Liver (tissue), 9 donors: Measurements from ENCODE around the gene ALDH6A1. TPM values are rescaled to one million over a fixed set of nuclear protein-coding genes. Genes with fewer than 3 reads are reported as not detected.

ENCODE experiments used
- DNase-seq: peaks from one replicate; pipeline ENCODE4 v3.0.0-alpha.2; 2017; ENCODE audit warnings: low spot score
- H3K27ac ChIP-seq, 2 donors: one replicate each; pipeline ENCODE4 v1.7.0; 2013; ENCODE audit warnings: inconsistent platforms in 2 of 2, low read length in 2 of 2, control low read depth in 1 of 2, low read depth in 1 of 2, mild to moderate bottlenecking in 1 of 2
- H3K27me3 ChIP-seq, 4 donors: one replicate each; pipeline versions ENCODE4 v1.6.1 to v1.7.0; 2013; ENCODE audit warnings: low read length in 3 of 4, inconsistent platforms in 1 of 4, mild to moderate bottlenecking in 1 of 4, moderate library complexity in 1 of 4; ENCODE audit not compliant: control insufficient read depth in 4 of 4, insufficient read depth in 4 of 4
- H3K36me3 ChIP-seq, 4 donors: one replicate each; pipeline versions ENCODE4 v1.6.1 to v1.7.0; 2013; ENCODE audit warnings: low read length in 3 of 4, mild to moderate bottlenecking in 3 of 4, low read depth in 1 of 4, moderate library complexity in 1 of 4; ENCODE audit not compliant: control insufficient read depth in 4 of 4, insufficient read depth in 3 of 4
- H3K4me1 ChIP-seq, 4 donors: one replicate each; pipeline versions ENCODE4 v1.6.1 to v1.7.0; 2013; ENCODE audit warnings: low read length in 3 of 4, mild to moderate bottlenecking in 3 of 4, moderate library complexity in 1 of 4; ENCODE audit not compliant: control insufficient read depth in 4 of 4, insufficient read depth in 4 of 4
- H3K4me3 ChIP-seq, 3 donors: one replicate each; pipeline versions ENCODE4 v1.6.1 to v1.7.0; 2013; ENCODE audit warnings: low read length in 3 of 3, control low read depth in 1 of 3, low read depth in 1 of 3, mild to moderate bottlenecking in 1 of 3
- H3K9ac ChIP-seq, 2 donors: one replicate each; pipeline ENCODE4 v1.7.0; 2013; ENCODE audit warnings: low read length in 2 of 2, mild to moderate bottlenecking in 2 of 2, moderate library complexity in 2 of 2, control low read depth in 1 of 2, low read depth in 1 of 2
- H3K9me3 ChIP-seq, 4 donors: one replicate each; pipeline versions ENCODE4 v1.6.1 to v1.7.0; 2013; ENCODE audit warnings: low read length in 3 of 4; ENCODE audit not compliant: control insufficient read depth in 4 of 4
- EGR1 ChIP-seq, 2 donors: IDR thresholded peaks; 2 replicates each; pipeline ENCODE4 v1.6.1; 2016 to 2018; ENCODE audit warnings: antibody characterized with exemption in 2 of 2, low read depth in 2 of 2
- FOXA1 ChIP-seq: IDR thresholded peaks from 2 replicates; pipeline ENCODE4 v1.6.1; 2016; ENCODE audit warnings: antibody characterized with exemption
- FOXA2 ChIP-seq: IDR thresholded peaks from 2 replicates; pipeline ENCODE4 v1.6.1; 2016; ENCODE audit warnings: antibody characterized with exemption
- HNF4A ChIP-seq, 2 donors: conservative IDR thresholded peaks; 2 replicates each; pipeline ENCODE4 v1.6.1; 2016; ENCODE audit warnings: antibody characterized with exemption in 2 of 2, mild to moderate bottlenecking in 2 of 2
- HNF4G ChIP-seq: IDR thresholded peaks from 2 replicates; pipeline ENCODE4 v1.6.1; 2016; ENCODE audit warnings: antibody characterized with exemption
- JUND ChIP-seq, 2 donors: IDR thresholded peaks; 2 replicates each; pipeline ENCODE4 v1.6.1; 2016; ENCODE audit warnings: antibody characterized with exemption in 2 of 2
- NR2F2 ChIP-seq: IDR thresholded peaks from 2 replicates; pipeline ENCODE4 v1.6.1; 2016; ENCODE audit warnings: antibody characterized with exemption
- RXRA ChIP-seq, 2 donors: IDR thresholded peaks; 2 replicates each; pipeline ENCODE4 v1.6.1; 2017 to 2018; ENCODE audit warnings: antibody characterized with exemption in 2 of 2, mild to moderate bottlenecking in 1 of 2
- SP1 ChIP-seq: IDR thresholded peaks from 2 replicates; pipeline ENCODE4 v1.6.1; 2018; ENCODE audit warnings: antibody characterized with exemption, mild to moderate bottlenecking
- TAF1 ChIP-seq: conservative IDR thresholded peaks from 2 replicates; pipeline ENCODE4 v1.6.1; 2016; ENCODE audit warnings: antibody characterized with exemption, mild to moderate bottlenecking
- YY1 ChIP-seq: IDR thresholded peaks from 2 replicates; pipeline ENCODE4 v1.6.1; 2016; ENCODE audit warnings: antibody characterized with exemption, mild to moderate bottlenecking
- WGBS: extraction: QIAGEN DNeasy Blood & Tissue Kit; methylation state at CpG from one replicate; pipeline ENCODE4 v1.1.7; 2013; 5-methylcytosine and 5-hydroxymethylcytosine counted together
- polyA plus RNA-seq, 2 donors: library from polyadenylated mRNA; stranded (reverse) in 1 of 2; unstranded in 1 of 2; fragments of 200-250 nt in 1 of 2; fragments of >200 nt in 1 of 2; fragmentation: Nextera tagmentation in 1 of 2; extraction: Ambion mirVana in 1 of 2; gene quantifications; one replicate each; pipeline versions ENCODE4 v1.2.1 to v1.2.3, GENCODE V29; 2013 to 2015
- total RNA-seq, 2 donors: library from RNA; depleted of rRNA; stranded (reverse); fragments of >200 nt; gene quantifications; one replicate each; pipeline ENCODE4 v1.2.3, GENCODE V29; 2014
- TF ChIP-seq, protein P1 (sequence below): fragments of 150-350 bp; IDR thresholded peaks from 2 replicates; pipeline ENCODE4 v1.5.1; 2017; ENCODE audit warnings: improper control_type of control experiment, low read depth, low read length; ENCODE audit not compliant: missing input control
- TF ChIP-seq, protein P2 (sequence below): IDR thresholded peaks from 2 replicates; pipeline ENCODE4 v1.6.1; 2016; ENCODE audit warnings: antibody characterized with exemption
- donor health status: healthy.
- donor health status: healthy.
- donor health status: healthy.
- donor health status: healthy.
- donor health status: healthy.

ALDH6A1 gene
- total and polyA plus RNA-seq, 4 donors: 114 to 183 (median 155) TPM

DNA sequence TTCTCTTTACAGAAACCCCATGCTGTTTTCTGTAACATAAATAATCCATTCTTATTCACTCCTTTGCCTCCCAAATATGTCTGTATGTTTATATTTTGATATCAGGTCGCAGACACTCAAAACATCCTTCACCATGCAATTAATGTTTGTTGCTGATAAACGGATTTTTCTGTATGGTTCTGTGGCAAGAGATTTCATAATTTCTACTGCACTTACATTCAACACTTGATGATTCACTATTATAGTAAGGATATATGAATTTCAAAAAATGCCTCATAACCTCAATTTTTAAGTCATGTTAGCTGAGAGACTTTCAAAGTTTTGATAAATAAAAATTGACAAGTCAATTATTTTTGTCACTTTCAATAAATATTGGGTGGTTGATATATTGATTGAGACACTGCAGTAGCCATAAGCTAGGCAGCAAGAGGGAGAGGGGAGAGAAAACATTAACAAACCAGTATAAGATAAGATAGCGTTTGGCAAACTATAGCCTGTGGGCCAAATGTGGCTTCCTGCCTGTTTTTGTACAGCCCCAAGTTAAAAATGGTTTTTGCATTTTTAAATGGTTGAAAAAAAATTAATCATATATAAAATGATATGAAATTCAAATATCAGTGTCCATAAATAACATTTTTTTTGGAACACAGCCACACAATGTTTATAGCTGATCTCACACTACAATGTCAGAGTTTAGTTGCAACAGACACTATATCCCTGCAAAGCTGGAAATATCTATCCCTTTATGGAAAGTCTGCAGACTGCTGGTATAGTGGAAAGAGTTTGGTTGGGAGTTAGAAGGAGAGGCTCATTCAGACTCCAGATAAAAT is 18.3 kb downstream of the ALDH6A1 start:
- Histone ChIP-seq H3K36me3 (peaks cover 4 to 61% (median 48%) of the 10 kb centered on the region in 4 donors), H3K4me1 (peaks cover 0 to 5% (median 3%) of the 10 kb centered on the region in 4 donors), H3K27ac (no peak overlapping the region), H3K27me3 (no peaks in the 10 kb centered on the region), H3K4me3 (no peak overlapping the region), H3K9ac (no peak overlapping the region), H3K9me3 (no peaks in the 10 kb centered on the region)
- WGBS: 66% methylated on average over 3 of the region's 3 CpGs
- no peak for DNase-seq
- TF ChIP-seq TAF1 (no peak), YY1 (no peak), FOXA1 (no peak), JUND (IDR thresholded peaks at IDR 0.05) (no peak), NR2F2 (no peak), SP1 (no peak), RXRA (IDR thresholded peaks at IDR 0.05) (no peak), EGR1 (IDR thresholded peaks at IDR 0.05; ENCODE audit: low read depth in 2 of 2) (no peak), FOXA2 (no peak), HNF4A (conservative IDR thresholded peaks at IDR 0.05) (no peak)
- TF ChIP-seq, protein P1, sequence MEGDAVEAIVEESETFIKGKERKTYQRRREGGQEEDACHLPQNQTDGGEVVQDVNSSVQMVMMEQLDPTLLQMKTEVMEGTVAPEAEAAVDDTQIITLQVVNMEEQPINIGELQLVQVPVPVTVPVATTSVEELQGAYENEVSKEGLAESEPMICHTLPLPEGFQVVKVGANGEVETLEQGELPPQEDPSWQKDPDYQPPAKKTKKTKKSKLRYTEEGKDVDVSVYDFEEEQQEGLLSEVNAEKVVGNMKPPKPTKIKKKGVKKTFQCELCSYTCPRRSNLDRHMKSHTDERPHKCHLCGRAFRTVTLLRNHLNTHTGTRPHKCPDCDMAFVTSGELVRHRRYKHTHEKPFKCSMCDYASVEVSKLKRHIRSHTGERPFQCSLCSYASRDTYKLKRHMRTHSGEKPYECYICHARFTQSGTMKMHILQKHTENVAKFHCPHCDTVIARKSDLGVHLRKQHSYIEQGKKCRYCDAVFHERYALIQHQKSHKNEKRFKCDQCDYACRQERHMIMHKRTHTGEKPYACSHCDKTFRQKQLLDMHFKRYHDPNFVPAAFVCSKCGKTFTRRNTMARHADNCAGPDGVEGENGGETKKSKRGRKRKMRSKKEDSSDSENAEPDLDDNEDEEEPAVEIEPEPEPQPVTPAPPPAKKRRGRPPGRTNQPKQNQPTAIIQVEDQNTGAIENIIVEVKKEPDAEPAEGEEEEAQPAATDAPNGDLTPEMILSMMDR: no peak
- TF ChIP-seq, protein P2, sequence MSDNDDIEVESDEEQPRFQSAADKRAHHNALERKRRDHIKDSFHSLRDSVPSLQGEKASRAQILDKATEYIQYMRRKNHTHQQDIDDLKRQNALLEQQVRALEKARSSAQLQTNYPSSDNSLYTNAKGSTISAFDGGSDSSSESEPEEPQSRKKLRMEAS: no peak

DNA sequence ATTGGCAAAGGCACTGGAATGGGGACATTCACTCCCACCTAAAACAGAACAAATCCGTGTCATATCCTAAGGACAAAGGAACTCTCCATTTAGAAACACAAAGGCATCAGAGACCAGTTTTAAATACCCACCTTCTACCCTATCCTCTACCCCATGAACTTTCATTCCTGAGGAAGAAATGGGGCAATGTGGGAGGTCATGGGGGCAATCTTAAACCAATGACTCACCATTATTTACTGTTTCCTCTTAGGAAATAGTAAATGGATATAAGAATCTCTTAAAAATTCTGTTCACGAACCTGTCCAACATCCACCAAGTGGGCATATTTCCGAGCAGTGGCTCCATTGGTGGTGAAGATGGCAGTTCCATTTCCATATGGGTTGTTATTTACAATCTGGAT is 19.4 kb downstream of the ALDH6A1 start:
- H3K9ac ChIP-seq: no peak overlapping the region
- no peak for DNase-seq
- no peak overlapping the region for H3K4me3 ChIP-seq
- H3K27me3 ChIP-seq: no peaks in the 10 kb centered on the region
- TF ChIP-seq NR2F2: no peak
- H3K27ac ChIP-seq: no peak overlapping the region
- no peaks in the 10 kb centered on the region for H3K9me3 ChIP-seq
- 88% methylated on average over 3 of the region's 3 CpGs for WGBS
- H3K4me1 ChIP-seq: peaks cover 0 to 5% (median 3%) of the 10 kb centered on the region in 4 donors
- H3K36me3 ChIP-seq: peaks cover 7 to 61% (median 48%) of the 10 kb centered on the region in 4 donors

DNA sequence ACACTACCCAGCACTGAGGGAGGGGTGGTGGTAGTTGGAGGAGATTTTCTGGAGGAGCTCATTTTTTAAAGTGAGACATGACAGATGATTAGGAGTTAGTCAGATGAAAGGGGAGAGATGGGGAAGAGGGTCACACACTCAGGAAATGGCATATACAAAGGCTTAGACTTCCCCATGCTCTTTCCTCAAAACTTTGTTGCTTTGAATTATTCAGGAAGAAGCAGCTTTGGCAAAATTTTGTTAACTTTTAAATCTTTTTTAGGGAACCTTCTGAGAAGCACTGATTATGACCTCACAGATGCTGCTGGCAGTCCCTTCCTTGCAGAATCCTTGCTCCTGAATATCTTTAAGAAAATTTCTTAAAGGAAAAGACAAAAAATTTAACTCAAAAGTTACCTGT is 19.8 kb downstream of the ALDH6A1 start:
- H3K4me3 ChIP-seq: no peak overlapping the region
- peaks cover 0 to 5% (median 3%) of the 10 kb centered on the region in 4 donors for H3K4me1 ChIP-seq
- TF ChIP-seq HNF4G (no peak), NR2F2 (no peak), JUND (IDR thresholded peaks at IDR 0.05) (no peak), SP1 (no peak), RXRA (IDR thresholded peaks at IDR 0.05) (no peak), TAF1 (no peak), HNF4A (conservative IDR thresholded peaks at IDR 0.05) (no peak)
- TF ChIP-seq, protein P2: no peak
- no peak for DNase-seq
- H3K9ac ChIP-seq: no peak overlapping the region
- no peak overlapping the region for H3K27ac ChIP-seq
- H3K9me3 ChIP-seq: no peaks in the 10 kb centered on the region
- no peaks in the 10 kb centered on the region for H3K27me3 ChIP-seq
- peaks cover 8 to 62% (median 50%) of the 10 kb centered on the region in 4 donors for H3K36me3 ChIP-seq
